NCI-H2029 treated with DMSO at 0.1 percent for 48 hours (cell line): Measurements from ENCODE around the gene C1orf21.

Experiments
- DNase-seq: peaks from one replicate; lab custom pipeline; 2025; lab: John Stamatoyannopoulos, UW

The C1orf21 gene

GRCh38 chr1:184626076-184627006 is 239.5 kb downstream of the C1orf21 start:
- DNase-seq, result no peak

GRCh38 chr1:184627007-184627341 is 240.1 kb downstream of the C1orf21 start:
- DNase-seq, result no peak

GRCh38 chr1:184629266-184629665 is 242.4 kb downstream of the C1orf21 start:
- no peak for DNase-seq

GRCh38 chr1:184630679-184631060 is 243.8 kb downstream of the C1orf21 start:
- no peak for DNase-seq

GRCh38 chr1:184632415-184633175 is 245.8 kb downstream of the C1orf21 start:
- no peak for DNase-seq

GRCh38 chr1:184633785-184634184 is 247.0 kb downstream of the C1orf21 start:
- no peak for DNase-seq

GRCh38 chr1:184634296-184634695 is 247.5 kb downstream of the C1orf21 start:
- no peak for DNase-seq

- DNase-seq, result no peak
Measured at GRCh38 chr1:184635347-184635979, 248.6 kb downstream of the C1orf21 start.

- DNase-seq, result no peak
Measured at GRCh38 chr1:184635980-184636431, 249.2 kb downstream of the C1orf21 start.

- no peak for DNase-seq
Measured at GRCh38 chr1:184637664-184638240, 250.9 kb downstream of the C1orf21 start.

- DNase-seq, result no peak
Measured at GRCh38 chr1:184639205-184639604, 252.4 kb downstream of the C1orf21 start.

GRCh38 chr1:184640505-184640904 is 253.7 kb downstream of the C1orf21 start:
- DNase-seq, result no peak

- no peak for DNase-seq
Measured at GRCh38 chr1:184641894-184642293, 255.1 kb downstream of the C1orf21 start.

- DNase-seq, result no peak
Measured at GRCh38 chr1:184643661-184644060, 256.8 kb downstream of the C1orf21 start.

- no peak for DNase-seq
Measured at GRCh38 chr1:184644771-184645170, 257.9 kb downstream of the C1orf21 start.

- no peak for DNase-seq
Measured at GRCh38 chr1:184646178-184646701, 259.4 kb downstream of the C1orf21 start.

GRCh38 chr1:184646824-184647223 is 260.0 kb downstream of the C1orf21 start:
- DNase-seq, result no peak

- DNase-seq, result no peak
Measured at GRCh38 chr1:184647471-184647870, 260.6 kb downstream of the C1orf21 start.

GRCh38 chr1:184648160-184648855 is 261.5 kb downstream of the C1orf21 start:
- DNase-seq, result no peak

GRCh38 chr1:184648856-184649201 is 262.0 kb downstream of the C1orf21 start:
- DNase-seq, result no peak

GRCh38 chr1:184649451-184649888 is 262.6 kb downstream of the C1orf21 start:
- no peak for DNase-seq
